Uterus (tissue), 2 donors: Measurements from ENCODE around the gene GFOD2.

Experiments used
- CTCF ChIP-seq, 4 experiments: fragments of 200-600 bp in 2 of 4; fragments of 450-650 bp in 2 of 4; sonication (generic) in 2 of 4; IDR thresholded peaks; one replicate each; pipeline ENCODE4 v1.5.1; 2016 to 2019; ENCODE audit warnings: antibody characterized with exemption in 4 of 4, mild to moderate bottlenecking in 2 of 4, moderate library complexity in 1 of 4
- POLR2A ChIP-seq, 2 donors: fragments of 450-650 bp; IDR thresholded peaks; one replicate each; pipeline ENCODE4 v1.6.1; 2016; ENCODE audit warnings: antibody characterized with exemption in 2 of 2, mild to moderate bottlenecking in 1 of 2, moderate library complexity in 1 of 2

- no peak for TF ChIP-seq POLR2A (IDR thresholded peaks at IDR 0.05)
- TF ChIP-seq CTCF (IDR thresholded peaks at IDR 0.05), result no peak
Measured at GRCh38 chr16:67676516-67676915, 42.6 kb downstream of the GFOD2 start.
